D341Med (cell line): ENCODE results near the gene ABTB2.
"Not testable (repeated sequence)": the region's sequence is repeated elsewhere in the genome, so short reads cannot be mapped to it uniquely, and the experiment has no call there.

Source experiments
- DNase-seq: peaks from one replicate; pipeline ENCODE4 v3.0.0; 2012; ENCODE audit warnings: low spot score

ABTB2 gene

GRCh38 chr11:34185926-34186841 is 171.6 kb downstream of the ABTB2 start:
- no peak for DNase-seq

- DNase-seq: no peak
These were observed 173.2 kb downstream of the ABTB2 start for GRCh38 chr11:34184505-34185015.

GRCh38 chr11:34183848-34184391 is 173.9 kb downstream of the ABTB2 start:
- DNase-seq: no peak

GRCh38 chr11:34182921-34183685 is 174.7 kb downstream of the ABTB2 start:
- no peak for DNase-seq

GRCh38 chr11:34182425-34182824 is 175.4 kb downstream of the ABTB2 start:
- DNase-seq: no peak

GRCh38 chr11:34181856-34182405 is 175.9 kb downstream of the ABTB2 start:
- DNase-seq: no peak

- no peak for DNase-seq
These were observed 176.6 kb downstream of the ABTB2 start for GRCh38 chr11:34181251-34181650.

GRCh38 chr11:34180814-34181165 is 177.0 kb downstream of the ABTB2 start:
- DNase-seq: not testable (repeated sequence)

- no peak for DNase-seq
These were observed 177.6 kb downstream of the ABTB2 start for GRCh38 chr11:34180040-34180813.

- DNase-seq: no peak
These were observed 178.7 kb downstream of the ABTB2 start for GRCh38 chr11:34179026-34179675.

GRCh38 chr11:34178209-34178821 is 179.5 kb downstream of the ABTB2 start:
- no peak for DNase-seq

GRCh38 chr11:34176751-34177209 is 181.0 kb downstream of the ABTB2 start:
- no peak for DNase-seq

GRCh38 chr11:34175284-34176019 is 182.4 kb downstream of the ABTB2 start:
- DNase-seq: no peak

- peak; percentile 95 for DNase-seq
These were observed 183.3 kb downstream of the ABTB2 start for GRCh38 chr11:34174412-34175041.

- DNase-seq: no peak
These were observed 184.8 kb downstream of the ABTB2 start for GRCh38 chr11:34173050-34173449.

GRCh38 chr11:34169686-34170085 is 188.1 kb downstream of the ABTB2 start:
- no peak for DNase-seq

- no peak for DNase-seq
These were observed 189.0 kb downstream of the ABTB2 start for GRCh38 chr11:34168642-34169420.

- DNase-seq: no peak
These were observed 189.8 kb downstream of the ABTB2 start for GRCh38 chr11:34167961-34168360.
